ENCODE results near the gene TBXAS1.

TBXAS1 gene

DNA sequence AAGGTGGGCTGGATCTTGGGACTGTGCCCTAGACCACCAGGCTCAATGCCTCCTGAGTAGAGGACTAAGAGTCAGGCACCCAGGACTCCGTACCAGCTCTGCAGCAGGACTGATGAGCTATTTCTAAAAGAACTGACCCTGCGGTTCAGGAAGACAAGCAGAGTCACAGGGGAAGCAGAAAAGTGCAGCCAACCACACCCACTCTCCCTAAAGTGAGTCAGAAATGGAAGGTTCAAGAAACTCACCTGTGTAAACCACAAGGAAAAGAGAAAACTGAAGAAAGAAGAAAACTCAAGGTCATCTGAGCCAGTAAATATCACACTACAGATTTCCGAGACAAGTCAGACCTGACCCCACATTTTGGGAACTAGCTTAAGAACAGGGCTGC lies 231.2 kb downstream of the TBXAS1 start:
- no peak overlapping the region for H3K4me2 ChIP-seq (ENCODE audit: low read depth, low read length, poor library complexity, severe bottlenecking)

DNA sequence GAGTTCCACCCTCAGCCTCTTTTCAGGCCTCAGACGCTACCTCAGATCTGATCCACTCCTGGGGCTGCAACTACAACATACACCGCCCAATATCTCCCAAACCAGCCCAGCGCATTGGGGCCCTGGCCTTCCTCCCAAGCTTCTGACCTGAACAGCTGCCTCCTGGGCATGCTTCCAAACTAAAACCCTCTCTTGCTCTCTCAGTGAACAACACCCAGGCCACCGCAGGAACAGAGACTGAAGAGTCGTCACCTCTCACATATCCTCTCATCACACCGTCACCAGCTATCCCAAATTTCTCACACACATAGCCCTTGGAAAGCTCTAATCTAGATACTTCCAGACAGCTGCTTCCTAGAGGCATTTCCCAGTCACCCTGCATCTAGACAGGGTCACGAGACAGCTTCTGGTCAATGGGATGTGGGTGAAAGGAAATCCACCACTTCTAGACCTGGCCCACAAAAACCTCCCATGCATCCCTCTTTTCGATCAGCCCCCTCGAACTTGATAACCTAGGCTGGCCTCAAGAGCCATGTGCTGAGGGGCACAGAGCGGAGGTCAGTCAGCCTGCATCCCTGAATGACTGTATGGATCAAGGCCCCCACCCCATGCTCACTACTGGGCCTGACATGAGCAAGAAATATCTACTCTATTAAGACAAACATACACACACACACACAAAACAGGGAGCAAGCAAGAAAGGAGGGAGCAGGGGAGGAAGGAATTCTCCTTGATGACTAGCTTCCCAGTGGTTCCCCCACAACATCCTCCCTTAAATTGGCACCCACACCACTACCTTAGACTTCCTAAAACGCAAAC lies 231.9 kb downstream of the TBXAS1 start:
- no peak overlapping the region for H3K4me3 ChIP-seq (ENCODE audit: insufficient read depth, low read length, poor library complexity, severe bottlenecking)
- no peak overlapping the region for H3K27ac ChIP-seq (ENCODE audit: low read depth, low read length)
- no peaks in the 10 kb centered on the region for H3K27me3 ChIP-seq (ENCODE audit: low read length)
- TF ChIP-seq EZH2phosphoT487 (conservative IDR thresholded peaks at IDR 0.05; ENCODE audit: low read length), result no peak
- TF ChIP-seq, protein P1, sequence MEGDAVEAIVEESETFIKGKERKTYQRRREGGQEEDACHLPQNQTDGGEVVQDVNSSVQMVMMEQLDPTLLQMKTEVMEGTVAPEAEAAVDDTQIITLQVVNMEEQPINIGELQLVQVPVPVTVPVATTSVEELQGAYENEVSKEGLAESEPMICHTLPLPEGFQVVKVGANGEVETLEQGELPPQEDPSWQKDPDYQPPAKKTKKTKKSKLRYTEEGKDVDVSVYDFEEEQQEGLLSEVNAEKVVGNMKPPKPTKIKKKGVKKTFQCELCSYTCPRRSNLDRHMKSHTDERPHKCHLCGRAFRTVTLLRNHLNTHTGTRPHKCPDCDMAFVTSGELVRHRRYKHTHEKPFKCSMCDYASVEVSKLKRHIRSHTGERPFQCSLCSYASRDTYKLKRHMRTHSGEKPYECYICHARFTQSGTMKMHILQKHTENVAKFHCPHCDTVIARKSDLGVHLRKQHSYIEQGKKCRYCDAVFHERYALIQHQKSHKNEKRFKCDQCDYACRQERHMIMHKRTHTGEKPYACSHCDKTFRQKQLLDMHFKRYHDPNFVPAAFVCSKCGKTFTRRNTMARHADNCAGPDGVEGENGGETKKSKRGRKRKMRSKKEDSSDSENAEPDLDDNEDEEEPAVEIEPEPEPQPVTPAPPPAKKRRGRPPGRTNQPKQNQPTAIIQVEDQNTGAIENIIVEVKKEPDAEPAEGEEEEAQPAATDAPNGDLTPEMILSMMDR (IDR thresholded peaks at IDR 0.05; ENCODE audit: insufficient read depth, low read length, poor library complexity, severe bottlenecking), result no peak
- H3K9me2 ChIP-seq (replicated peaks; ENCODE audit: insufficient read depth, low read length), result no peaks in the 10 kb centered on the region
- H3K9me3 ChIP-seq (ENCODE audit: insufficient read depth, low read length), result peaks cover 4% of the 10 kb centered on the region; the same call in 1 of the 2 replicates
- H3F3A ChIP-seq (ENCODE audit: insufficient read depth), result no peaks in the 10 kb centered on the region
- no peak overlapping the region for H3K9ac ChIP-seq (ENCODE audit: low read length)
- no peak overlapping the region for H3K4me2 ChIP-seq (ENCODE audit: low read depth, low read length, poor library complexity, severe bottlenecking)
- H2AFZ ChIP-seq (ENCODE audit: low read depth, low read length, severe bottlenecking), result no peak overlapping the region
- no peaks in the 10 kb centered on the region for H3K36me3 ChIP-seq (ENCODE audit: low read length)
- no peaks in the 10 kb centered on the region for H3K79me2 ChIP-seq (ENCODE audit: insufficient read depth, low read length)
- H4K20me1 ChIP-seq (ENCODE audit: low read depth, low read length), result no peaks in the 10 kb centered on the region

More for the DNA sequence above, 231.2 kb downstream of the TBXAS1 start:
- H3F3A ChIP-seq (ENCODE audit: insufficient read depth), result no peaks in the 10 kb centered on the region
- no peak overlapping the region for H3K4me3 ChIP-seq (ENCODE audit: insufficient read depth, low read length, poor library complexity, severe bottlenecking)
- no peak overlapping the region for H2AFZ ChIP-seq (ENCODE audit: low read depth, low read length, severe bottlenecking)
- H3K9ac ChIP-seq (ENCODE audit: low read length), result no peak overlapping the region
- no peak overlapping the region for H3K27ac ChIP-seq (ENCODE audit: low read depth, low read length)
- H3K27me3 ChIP-seq (ENCODE audit: low read length), result no peaks in the 10 kb centered on the region
- no peaks in the 10 kb centered on the region for H3K36me3 ChIP-seq (ENCODE audit: low read length)
- H4K20me1 ChIP-seq (ENCODE audit: low read depth, low read length), result no peaks in the 10 kb centered on the region
- no peaks in the 10 kb centered on the region for H3K9me2 ChIP-seq (replicated peaks; ENCODE audit: insufficient read depth, low read length)
- TF ChIP-seq, protein P1 (IDR thresholded peaks at IDR 0.05; ENCODE audit: insufficient read depth, low read length, poor library complexity, severe bottlenecking), result no peak
- TF ChIP-seq EZH2phosphoT487 (conservative IDR thresholded peaks at IDR 0.05; ENCODE audit: low read length), result no peak
- no peaks in the 10 kb centered on the region for H3K79me2 ChIP-seq (ENCODE audit: insufficient read depth, low read length)
- H3K9me3 ChIP-seq (ENCODE audit: insufficient read depth, low read length), result no peaks in the 10 kb centered on the region

DNA sequence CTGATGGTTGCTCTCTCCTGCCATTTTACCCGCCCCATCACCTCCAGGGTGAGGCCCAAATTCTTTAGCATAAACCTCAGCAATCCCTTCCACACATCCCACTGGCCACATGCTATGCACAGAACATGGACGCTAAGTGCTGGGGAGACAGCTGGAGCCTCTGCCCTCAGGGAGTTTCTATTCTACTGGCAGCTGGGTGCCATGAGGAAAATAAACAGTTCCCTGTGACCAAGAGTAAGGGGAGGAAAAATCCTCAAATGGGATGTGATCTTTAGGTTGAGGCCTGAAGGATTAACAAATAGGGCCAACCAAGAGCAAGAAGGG lies 232.5 kb downstream of the TBXAS1 start:
- no peak overlapping the region for H3K4me2 ChIP-seq (ENCODE audit: low read depth, low read length, poor library complexity, severe bottlenecking)
- no peak overlapping the region for H3K27ac ChIP-seq (ENCODE audit: low read depth, low read length)
- H3K36me3 ChIP-seq (ENCODE audit: low read length), result no peaks in the 10 kb centered on the region
- no peak overlapping the region for H2AFZ ChIP-seq (ENCODE audit: low read depth, low read length, severe bottlenecking)
- no peaks in the 10 kb centered on the region for H3K27me3 ChIP-seq (ENCODE audit: low read length)
- H3K9me3 ChIP-seq (ENCODE audit: insufficient read depth, low read length), result peaks cover 10% of the 10 kb centered on the region
- no peaks in the 10 kb centered on the region for H3K79me2 ChIP-seq (ENCODE audit: insufficient read depth, low read length)
- H3F3A ChIP-seq (ENCODE audit: insufficient read depth), result no peaks in the 10 kb centered on the region
- TF ChIP-seq, protein P1 (IDR thresholded peaks at IDR 0.05; ENCODE audit: insufficient read depth, low read length, poor library complexity, severe bottlenecking), result no peak
- H4K20me1 ChIP-seq (ENCODE audit: low read depth, low read length), result no peaks in the 10 kb centered on the region
- no peak overlapping the region for H3K4me3 ChIP-seq (ENCODE audit: insufficient read depth, low read length, poor library complexity, severe bottlenecking)
- H3K9me2 ChIP-seq (replicated peaks; ENCODE audit: insufficient read depth, low read length), result no peaks in the 10 kb centered on the region
- no peak overlapping the region for H3K9ac ChIP-seq (ENCODE audit: low read length)
